GM19023 (cell line): Measurements from ENCODE around the gene DDX39B.
"Not testable (repeated sequence)": the region's sequence is repeated elsewhere in the genome, so short reads cannot be mapped to it uniquely, and the experiment has no call there.

Experiments used
- ATAC-seq: cut with Tn5 transposase; IDR thresholded peaks from one replicate; pipeline ENCODE4 v1.9.1; 2021; ENCODE audit warnings: mild to moderate bottlenecking, moderate library complexity; ENCODE audit not compliant: unreplicated experiment

The DDX39B gene

GRCh38 chr6:31489086-31489485 is 52.7 kb downstream of the DDX39B start:
- ATAC-seq, result no peak

- ATAC-seq, result not testable (repeated sequence)
These were observed 54.1 kb downstream of the DDX39B start for GRCh38 chr6:31487674-31488073.

GRCh38 chr6:31486065-31486837 is 55.6 kb downstream of the DDX39B start:
- not testable (repeated sequence) for ATAC-seq

- no peak for ATAC-seq
These were observed 56.7 kb downstream of the DDX39B start for GRCh38 chr6:31485055-31485454.

- ATAC-seq, result no peak
These were observed 58.4 kb downstream of the DDX39B start for GRCh38 chr6:31483392-31483791.

GRCh38 chr6:31480574-31480973 is 61.2 kb downstream of the DDX39B start:
- no peak for ATAC-seq
